Hematopoietic multipotent progenitor cell treated with erythropoietin and hydrocortisone succinate and interleukin-3 and kit ligand, for 6 days (in vitro differentiated cells): Measurements from ENCODE around the gene SORCS1.

ENCODE experiments used
- DNase-seq: peaks from one replicate; pipeline ENCODE4 v3.0.0-alpha.2; 2015

Gene SORCS1

DNA sequence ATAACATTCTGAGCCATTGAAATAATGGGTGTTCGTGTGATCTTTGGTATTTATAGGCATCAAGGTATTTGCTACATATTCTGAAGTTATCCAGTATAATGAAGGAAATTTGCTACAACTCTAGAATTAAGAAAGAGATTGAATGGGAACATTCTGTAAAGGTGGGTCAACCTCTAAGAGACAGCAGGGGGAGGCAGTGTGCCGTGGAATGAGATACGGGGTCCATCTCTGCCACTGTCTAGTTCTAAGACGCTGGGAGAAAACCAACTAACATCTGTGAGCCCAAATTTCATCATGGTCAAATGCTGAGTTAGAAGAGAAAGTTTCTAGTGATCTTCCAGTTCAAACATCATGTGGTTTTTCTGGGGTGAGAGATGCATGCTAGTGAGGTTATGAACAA, 368.9 kb downstream of the SORCS1 start:
- peak; percentile 71 for DNase-seq

DNA sequence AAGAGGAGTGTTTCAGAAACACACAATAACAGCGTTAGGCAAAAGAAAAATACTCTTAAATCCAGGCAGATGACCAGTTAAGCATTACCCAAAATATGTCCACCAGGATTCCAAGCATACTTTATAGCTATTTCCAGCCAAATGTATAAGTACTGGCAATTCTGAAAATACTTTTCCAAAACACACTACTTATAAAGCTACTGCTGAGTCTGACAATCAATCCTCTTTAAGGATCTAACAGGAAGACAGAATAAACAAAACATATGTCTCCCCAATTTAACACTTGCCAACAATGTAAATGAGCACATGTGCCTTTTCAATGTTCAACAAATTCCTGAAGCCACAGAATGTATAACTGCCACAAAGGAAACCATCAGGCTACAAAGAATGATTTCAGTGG, 370.9 kb downstream of the SORCS1 start:
- DNase-seq = no peak

DNA sequence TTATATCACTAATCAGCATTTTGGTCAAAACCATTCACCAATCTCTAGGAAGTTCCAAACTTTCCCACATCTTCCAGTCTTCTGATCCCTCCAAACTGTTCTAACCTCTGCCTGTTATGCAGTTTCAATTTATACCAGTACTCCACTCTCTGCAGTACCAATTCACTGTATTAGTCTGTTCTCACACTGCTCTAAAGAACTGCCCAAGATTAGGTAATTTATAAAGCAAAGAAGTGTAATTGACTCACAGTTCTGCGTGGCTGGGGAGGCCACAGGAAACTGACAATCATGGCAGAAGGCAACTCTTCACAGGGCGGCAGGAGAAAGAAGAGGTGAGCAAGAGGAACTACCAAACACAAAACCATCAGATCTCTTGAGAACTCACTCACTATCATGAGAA, 374.9 kb downstream of the SORCS1 start:
- no peak for DNase-seq

DNA sequence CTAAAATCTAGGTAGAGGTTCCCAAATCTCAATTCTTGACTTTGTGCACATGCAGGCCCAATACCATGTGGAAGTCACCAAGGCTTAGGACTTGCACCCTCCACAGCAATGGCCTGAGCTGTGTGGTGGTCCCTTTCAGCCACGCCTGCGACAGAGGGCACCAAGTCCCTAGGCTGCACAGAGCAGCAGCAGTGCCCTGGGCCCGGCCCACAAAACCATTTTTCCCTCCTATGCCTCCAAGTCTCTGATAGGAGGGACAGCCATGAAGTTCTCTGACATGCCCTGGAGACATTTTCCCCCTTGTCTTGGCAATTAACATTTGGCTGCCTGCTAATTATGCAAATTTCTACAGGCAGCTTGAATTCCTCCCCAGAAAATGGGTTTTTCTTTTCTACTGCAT, 375.5 kb downstream of the SORCS1 start:
- DNase-seq = no peak

DNA sequence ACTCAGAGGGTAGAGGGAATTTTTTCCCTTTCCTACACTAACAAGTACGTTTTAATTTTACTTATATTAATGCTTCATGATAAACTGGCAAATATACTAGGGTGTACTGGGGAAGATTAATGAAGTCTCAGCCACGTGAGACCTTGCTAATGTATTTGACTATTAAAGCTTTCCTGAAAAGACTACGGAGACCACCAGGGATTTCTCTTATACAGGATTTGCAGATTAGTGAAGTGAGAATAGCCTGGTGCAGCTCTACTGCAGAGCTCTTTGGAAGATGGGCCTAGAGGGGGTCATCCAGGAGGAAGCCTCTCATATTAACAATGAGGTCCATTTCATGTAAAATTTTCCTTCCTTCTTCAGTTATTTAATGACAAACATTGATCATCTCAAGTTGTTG, 379.0 kb downstream of the SORCS1 start:
- DNase-seq = no peak

DNA sequence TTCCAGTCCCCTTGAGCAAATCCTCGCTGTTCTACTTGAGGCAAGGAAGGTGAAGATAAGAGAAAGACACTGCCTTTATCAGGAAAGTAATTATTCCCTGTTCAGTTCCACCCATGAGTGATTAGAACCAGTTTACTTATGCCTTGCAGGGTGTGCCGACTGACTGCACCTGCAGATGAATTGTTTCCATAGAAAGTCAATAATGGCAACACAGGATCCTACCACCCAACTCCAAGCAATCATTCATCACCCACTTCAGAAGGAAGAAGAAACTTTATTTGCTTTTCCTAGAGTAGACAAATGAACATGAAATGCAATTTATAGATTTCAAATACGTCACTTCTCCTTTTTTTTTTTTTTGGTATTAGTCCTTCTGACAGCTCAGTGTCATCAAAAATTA, 383.9 kb downstream of the SORCS1 start:
- no peak for DNase-seq

DNA sequence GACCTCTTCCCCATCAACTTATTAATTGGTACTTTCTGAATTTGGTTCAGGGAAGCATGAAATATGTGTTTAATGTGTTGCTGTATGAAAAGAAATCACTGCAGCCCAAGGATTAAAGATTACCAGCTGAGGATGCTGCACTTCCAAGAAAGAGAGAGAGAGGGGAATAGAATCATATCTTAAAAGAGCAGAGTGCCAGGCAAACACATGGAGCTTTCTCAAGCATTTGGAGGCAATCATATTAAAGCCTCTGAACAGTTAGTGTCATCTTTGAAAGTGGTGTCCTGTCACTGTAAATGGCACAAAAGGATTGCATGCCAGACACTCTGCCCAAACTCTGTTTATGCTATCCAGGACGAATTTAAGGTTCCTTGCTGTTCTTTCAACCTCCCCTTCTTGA, 386.7 kb downstream of the SORCS1 start:
- DNase-seq = no peak

DNA sequence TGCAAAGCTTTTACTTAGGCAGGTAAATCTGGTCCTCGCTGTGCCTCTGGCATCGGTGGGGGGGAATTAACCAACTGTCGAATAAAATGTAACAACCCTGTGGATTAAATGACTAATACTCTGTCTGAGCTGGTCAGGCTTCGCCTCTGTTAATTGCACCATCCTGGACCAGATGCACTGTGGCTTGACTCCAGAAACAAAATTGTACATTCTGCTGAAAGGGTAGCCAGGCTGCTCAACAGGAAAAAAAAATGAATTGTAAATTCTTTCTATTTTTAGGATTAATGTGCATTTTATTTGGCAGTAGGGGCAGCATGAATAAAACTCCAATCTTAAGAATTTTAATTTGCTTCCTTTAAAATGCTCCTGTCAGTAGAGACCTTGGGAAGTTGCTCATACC, 389.4 kb downstream of the SORCS1 start:
- DNase-seq = no peak

DNA sequence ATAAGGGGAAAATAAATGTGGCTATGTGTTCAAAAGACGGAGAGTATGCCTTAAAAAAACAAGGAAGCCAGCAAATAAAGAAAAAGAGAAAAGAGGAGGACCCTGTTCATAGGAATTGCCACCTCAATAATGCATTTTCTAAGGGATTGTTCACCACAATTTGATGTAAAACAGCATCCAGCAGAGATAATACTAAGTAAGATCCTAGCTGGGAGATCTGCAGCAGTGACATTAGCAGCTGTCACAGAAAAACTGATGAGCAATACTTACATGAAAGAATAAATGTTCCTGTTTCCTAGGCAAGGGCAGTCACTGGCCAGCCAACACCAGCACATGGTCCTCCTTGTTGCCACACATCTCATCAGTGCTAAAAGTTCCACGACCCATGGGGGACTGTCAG, 391.5 kb downstream of the SORCS1 start:
- DNase-seq = no peak

DNA sequence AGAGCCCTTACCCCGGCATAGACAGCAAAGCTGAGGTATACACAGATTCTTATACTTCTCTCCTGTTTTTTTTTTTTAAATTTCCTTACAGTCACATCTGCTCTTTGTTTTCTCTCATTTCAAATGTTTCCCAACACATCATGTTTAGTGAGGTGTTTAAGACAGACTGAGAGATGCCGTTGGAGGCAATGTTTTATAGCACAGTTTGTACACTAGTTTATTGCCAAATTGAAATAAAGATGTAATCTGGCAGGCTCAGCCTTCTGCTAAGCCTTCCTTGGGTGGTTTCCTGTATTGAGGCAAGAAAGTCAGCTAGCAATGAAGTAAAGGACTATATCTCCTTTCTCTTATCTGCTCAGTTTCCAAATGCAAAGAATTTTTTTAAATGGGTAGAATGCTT, 393.4 kb downstream of the SORCS1 start:
- peak; percentile 21 for DNase-seq

DNA sequence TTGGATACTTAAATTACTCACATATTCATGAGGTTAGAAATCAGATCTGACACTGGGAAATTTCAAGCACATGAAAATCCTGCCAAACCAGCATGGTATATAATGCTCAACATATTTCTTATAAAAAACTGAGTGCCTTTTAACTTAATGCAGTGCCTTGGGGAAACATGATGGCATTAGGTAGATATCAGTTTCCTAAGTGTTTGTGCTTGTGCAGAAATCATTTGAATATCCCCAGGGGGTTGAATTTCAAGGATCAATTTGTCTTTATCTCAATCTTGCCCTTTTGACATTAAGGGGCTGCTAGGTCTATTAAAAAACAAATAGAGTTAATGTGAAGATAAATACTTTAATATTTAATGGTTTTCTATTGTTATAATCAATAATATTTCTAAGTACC, 396.3 kb downstream of the SORCS1 start:
- DNase-seq = no peak

DNA sequence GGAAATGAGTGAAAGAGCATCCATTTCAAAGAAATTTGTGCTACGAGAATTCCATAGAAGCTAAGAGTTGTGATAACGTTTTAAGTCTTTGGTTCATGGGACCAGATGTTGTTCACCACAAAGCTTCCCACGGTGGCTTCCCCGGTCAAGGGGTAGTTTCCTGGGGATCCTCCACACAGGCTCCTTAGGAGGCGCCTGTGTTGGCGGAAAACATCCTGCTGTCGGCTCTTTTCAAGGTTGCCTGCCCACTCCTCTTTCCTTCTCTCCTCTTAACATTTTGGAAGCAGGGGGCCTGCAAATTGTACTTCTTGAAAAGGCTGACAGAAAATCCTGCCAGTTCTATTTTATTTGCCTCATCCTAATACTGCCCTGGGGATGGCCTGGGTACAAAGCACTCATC, 398.6 kb downstream of the SORCS1 start:
- DNase-seq = no peak

DNA sequence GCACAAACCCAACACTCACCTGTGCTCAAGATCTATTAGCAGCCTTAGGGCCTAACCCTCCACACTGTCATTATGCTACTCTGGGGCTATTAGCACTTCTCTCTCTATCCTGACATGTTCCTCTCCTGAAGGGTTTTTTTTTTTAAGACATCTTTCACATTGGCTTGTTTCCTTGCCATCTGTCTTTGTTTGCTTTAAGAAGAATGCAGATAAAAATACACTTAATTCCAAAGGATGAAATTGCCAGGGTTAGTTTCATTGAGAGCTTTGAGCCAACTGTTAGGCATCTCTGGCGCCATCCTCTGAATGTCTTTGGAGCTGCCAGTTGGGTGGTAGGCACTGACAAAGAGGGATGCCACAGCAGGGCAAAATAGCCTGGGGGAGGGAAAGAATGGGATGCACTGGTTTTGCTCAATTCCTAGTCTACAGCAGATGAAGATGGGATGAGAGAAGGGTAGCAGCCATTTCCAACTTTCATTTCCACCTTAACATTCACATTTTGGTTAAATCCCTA, 399.2 kb downstream of the SORCS1 start:
- no peak for DNase-seq

DNA sequence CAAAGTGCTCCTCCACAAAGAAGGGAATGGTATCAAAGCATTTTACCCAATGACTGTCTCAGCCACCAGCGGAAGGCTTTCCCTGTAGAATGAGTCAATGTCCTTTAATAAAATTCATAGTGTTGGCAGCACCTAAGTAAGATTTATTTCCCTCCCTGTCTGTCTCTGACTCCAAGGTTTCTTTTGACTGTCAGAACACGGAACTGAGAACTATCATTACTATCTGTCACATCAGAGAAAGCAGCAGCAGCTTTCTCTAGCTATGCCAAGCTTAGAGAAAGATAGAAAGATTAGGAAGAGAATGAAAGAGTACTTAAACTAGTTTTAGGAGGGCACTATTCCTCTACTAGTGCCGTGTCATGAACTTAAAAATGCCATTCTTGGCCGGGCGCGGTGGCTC, 400.1 kb downstream of the SORCS1 start:
- no peak for DNase-seq

DNA sequence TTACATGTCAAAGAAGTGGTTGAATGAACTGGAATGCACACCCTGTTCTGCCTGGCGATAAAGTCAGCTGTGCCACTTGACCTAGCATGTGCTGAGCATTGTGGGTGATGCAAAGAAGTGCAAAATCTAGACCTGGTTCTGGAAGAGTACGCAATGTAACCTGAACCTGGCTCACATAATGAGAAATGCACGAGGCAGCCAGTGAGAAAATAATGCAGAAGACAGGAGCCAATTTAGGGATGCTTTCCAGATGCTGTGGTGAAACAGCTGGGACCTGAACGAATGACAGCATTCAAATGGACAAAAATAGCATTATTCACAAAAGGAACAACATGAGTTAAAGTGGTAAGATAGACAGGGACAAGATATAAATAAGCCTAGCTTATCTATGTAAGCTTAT, 402.6 kb downstream of the SORCS1 start:
- no peak for DNase-seq

DNA sequence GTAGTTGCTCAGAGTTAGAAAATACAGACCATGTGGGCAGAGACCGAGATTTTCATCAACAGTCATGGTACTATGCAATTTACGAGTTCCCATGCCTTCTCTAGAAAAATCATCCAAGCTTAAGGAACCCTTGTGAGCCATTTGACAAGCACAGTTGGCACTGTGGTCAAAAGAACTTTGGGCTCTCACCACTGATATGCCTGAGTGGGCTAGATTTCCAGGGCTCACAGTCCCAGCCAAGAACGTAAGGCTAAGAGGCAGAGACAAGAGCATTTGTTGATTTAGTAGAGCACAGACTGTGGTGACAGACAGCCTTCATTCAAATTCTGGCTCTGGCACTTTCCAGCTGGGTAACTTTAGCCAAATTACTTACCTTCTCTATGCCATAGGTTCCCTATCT, 407.0 kb downstream of the SORCS1 start:
- DNase-seq = no peak

DNA sequence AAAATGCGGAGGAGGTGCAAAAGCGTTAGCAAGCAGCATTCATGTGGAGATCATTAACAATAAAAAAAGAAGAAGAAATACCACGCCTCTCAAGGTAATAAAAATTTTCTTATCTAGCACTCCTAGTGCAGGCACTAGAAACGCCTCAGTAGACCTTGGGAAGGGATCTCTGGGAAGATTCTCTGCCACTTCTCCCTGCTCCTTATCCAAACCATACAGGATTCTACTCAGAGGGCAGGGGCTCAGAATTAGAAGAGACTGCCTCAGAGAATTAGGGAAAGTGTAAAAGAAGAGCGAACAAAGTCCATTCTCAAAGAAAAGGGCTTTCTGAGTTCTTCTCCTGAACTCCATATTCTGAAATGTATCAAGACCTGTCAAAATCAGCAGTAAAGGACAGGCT, 413.4 kb downstream of the SORCS1 start:
- no peak for DNase-seq

DNA sequence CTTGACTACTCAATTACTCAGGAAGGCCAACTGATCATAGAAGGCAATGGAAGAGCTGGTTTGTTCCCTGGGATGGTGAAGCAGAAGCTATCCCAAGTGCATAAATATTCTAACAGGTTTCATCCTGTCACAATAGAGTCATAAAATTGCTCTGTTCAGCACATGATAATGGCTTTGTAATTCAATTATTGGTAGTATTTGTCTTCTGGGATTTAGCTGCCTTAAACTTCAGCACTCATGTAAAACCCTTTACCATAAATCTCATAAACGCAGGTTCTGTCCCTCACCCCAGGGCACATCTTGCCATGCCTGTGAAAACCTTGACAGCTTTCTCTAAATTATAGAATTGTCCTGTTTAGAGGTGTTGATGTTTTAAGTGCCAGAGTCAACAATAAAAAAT, 417.6 kb downstream of the SORCS1 start:
- no peak for DNase-seq

DNA sequence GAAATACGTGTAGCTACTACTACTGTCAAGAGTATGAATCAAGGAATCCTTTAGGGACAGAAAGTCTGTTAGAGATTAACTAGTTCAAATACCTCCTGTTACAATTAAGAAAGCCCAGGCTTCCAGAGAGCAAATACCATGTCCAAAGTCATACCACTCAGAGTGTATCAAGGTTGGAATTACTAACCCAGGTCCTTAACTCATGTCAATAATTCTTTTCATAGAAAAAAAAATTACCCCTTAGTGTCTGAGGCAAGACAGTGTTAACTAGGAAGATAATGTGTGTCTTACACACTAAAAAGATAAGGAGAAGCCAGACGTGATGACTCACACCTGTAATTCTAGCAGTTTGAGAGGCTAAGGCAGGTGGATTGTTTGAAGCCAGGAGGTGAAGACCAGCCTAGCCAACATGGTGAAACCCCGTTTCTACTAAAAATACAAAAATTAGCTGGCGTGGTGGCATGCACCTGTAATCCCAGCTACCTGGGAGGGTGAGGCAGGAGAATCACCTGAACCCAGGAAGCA, 423.4 kb downstream of the SORCS1 start:
- DNase-seq = no peak

DNA sequence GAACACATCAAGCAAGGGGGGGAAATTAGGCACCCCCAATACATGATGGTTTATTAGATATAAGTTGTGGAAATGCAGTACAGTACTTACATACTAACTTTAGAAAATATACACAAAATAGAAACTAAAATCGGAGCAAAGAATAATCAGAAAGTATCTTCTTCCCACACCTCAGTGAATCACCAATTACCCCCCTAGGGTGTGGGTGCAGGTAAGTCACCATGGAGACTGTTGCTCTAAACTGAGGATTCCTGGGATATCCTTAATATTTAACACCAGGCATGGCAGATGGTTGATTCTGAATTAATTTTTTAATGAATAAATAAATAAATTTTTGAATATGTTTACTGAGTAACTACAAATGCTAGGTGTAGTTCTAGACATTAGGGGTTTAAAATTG, 424.4 kb downstream of the SORCS1 start:
- no peak for DNase-seq

DNA sequence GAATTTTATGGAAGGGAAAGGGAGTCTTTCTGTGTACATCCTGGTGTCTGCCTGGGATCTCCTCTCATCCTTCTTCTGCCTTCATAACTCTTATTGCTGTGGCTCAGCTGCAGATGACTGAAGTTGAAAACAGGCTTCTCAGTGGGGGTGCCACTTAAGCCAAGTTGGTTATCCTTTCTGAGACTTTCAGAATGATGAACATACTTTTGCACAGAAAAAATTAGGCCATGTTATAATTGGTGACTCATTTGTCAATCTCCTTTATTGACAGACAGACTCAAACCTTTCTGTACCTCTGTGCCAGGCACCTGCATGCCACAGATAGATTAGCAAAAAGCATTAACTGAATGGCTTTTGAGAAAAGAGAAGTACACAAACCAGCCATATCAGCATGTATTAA, 430.3 kb downstream of the SORCS1 start:
- no peak for DNase-seq

DNA sequence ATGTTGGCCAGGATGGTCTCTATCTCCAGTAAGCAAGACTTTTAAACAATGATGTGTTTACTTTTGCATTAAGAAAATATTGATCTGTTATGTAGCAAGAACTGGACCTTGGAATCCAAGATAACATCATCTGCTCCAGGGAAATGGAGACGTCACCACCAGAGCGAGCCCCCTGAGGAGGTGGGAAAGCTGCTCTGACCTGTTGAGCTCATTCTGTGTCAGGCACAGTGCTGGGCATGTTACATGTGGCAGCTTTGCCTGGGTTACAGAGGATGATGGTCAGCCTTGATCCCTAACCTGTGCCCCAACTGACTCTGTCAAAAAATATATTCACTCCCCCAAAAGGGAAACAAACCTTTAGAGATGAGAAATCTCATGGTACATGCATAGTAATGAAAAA, 436.3 kb downstream of the SORCS1 start:
- no peak for DNase-seq

DNA sequence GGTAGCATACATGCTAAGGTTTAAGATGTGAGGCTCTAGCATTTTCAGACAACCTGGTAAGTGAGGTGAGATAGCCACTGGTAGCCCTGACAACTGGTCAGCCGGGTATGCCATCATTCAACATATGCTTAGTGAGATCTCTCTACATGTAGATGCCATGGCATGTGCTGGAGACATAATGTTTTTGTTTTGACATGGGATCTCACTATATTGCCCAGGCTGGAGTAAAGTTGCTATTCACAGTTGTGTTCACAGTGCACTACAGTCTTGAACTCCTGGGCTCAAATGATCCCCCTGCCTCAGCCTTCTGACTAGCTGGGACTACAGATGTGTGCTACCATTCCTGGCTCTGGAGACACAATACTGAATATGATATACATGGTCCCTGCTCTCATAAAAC, 437.3 kb downstream of the SORCS1 start:
- DNase-seq = no peak

DNA sequence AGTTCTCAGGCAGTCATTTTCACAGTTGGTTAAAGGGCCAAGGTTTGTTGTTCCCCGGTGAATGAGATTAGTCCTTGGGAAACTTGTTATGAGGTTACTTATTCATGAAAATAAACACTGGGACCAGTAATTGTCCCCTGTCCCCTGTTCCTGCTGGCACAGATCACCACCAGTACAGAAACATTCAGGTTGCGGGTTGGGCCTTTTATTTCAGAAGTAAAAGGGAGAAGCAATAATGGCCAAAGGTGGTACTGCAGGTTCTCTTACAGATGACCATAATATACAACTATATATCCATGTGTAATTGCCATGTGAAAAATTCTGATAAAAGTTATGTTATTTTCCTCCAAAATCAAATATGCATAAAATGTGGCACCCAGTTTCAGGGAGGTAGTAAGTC, 442.0 kb downstream of the SORCS1 start:
- peak; percentile 3 for DNase-seq

DNA sequence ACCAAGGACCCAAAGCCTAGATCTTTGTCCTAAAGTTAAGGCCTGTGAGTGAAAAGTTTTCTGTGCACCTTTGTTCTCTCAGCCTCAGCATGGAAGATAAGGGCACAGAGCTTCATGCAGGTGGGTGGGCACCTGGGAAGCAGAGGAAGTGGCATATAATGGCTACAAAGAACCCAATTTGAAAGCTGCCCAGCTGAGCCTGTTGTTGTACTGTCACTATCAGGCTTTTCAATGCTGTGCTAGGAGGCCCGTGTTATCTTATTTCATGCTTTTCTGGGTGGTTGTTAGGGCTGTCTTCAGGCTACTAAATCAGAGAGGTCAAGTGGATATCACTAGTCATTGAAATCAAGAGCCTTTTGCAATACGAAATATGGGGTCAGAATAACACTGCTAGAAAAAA, 443.8 kb downstream of the SORCS1 start:
- DNase-seq = no peak

DNA sequence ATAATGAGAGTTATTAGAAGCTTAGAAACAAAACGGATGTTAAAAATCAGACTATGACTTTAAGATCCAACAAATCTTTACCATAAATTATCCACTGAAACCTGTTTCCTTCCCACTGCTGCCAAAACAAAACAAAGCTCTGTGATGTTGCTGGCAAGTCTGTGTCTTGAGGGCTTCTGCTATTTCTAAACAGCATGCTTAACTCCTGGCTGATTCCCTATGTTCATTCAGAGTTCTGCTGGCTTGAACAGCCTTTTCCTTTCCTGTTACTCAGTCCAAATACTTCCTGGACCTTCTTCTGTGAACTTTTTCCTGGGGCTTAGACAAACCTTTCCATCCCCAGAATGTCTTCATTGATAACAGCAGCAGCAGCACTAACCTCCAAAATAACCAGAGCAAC, 448.1 kb downstream of the SORCS1 start:
- no peak for DNase-seq
